ENCODE measurements around the gene MAPK11.

Gene MAPK11

DNA sequence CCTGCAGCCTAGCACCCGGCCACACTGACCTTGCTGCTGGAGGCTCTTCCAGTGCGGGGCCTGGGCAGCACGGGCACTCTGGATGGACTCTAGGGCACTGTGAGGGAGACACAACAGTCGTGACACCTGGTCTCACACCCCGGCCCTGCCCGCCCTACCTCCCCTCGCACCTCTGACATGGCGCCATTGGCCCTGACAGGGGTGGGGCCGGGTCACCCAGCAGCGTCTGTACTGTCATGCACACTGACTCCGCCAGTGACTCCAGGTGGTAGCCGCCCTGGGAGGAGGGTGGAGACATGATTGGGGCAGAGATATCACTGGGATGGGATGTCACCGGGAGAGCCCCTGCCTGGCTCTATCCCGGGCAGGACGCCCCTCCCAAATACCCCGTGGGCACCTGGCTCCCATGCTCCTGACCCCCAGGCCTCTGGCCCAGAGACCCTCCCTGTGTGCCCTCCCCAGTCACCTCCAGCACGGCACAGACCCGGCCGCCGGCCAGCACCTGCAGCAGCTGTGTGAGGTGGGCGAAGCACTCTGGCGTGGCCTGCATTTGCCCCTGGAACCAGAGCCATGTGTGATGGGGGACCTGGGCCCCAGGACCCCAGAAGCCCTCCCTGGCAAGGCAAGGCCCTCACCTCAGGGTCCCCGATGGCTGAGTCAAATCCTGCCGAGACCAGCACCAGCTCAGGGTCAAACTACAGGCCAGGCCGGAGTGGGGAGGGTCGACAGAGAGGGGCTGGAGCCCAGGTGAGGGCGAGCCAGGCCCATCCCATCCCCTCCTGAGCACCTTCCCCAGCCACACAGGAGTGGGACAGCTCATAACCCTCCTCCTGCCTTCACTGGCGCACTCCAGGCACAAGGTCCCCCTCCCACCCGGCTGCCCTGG is 21.7 kb downstream of the MAPK11 start:
- DNase-seq (ENCODE audit: low read depth, low spot score) = no peak

DNA sequence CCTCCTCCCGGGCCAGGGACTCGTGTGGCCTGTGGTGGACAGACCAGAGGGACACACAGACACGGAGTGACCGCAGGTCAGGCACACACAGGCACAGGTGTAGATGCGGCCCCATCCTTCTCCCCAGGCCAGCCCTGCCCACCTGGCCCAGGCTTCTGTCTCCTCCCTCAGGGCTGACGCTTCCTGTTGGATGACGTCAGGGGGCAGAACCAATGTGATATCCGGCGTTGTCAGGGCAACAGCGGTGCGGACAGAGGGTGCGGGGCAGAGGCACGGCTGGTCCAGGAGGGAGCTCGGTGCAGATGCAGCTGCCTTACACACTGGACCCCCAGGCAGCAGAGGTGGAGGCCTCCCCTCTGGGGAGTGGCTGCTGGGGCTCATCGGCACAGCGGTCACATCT is 22.4 kb downstream of the MAPK11 start:
- no peak for DNase-seq (ENCODE audit: low read depth, low spot score)

DNA sequence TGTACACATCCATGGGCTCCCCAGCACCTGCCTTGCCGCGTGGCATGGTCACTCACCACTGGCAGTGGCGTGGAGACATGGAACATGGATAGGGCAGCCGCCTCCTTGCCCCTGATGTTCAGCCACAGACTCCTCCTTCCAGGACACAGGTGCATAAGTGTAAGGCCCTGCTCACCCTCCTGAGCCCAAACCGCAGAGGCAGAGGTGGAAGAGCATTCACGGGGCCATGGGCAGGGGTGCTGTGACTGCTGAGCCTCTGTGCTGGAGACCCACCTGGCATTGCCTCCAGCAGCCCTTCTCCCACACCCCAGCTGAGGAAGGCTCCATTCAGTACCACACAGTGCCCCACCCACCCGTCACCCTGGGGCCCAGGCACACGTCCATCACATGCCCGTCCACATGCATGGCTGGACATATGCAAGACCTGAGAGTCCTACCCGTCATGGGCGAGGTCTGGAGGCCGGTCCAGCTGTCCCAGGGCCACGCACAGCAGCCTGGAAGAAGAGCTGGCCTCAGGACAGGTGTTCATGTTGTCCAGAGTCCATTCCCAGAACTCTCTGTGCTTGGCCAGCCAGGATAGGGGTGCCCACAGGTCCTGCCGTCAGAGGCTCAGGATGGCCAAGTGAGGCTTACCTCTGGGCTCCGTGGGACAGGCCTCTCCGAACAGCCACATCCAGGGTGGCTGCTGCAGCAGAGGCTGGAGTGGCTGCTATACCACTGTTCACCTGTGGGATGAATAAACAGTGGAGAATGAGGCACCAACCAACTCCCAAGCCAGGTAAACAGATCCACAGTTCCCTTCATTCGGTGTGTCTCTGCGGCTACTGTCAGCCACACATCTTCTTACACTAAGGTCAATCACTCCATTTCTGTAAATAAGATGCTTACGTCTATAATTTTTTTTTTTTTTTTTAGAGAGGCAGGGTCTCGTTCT is 23.7 kb downstream of the MAPK11 start:
- DNase-seq (ENCODE audit: low read depth, low spot score) = no peak

DNA sequence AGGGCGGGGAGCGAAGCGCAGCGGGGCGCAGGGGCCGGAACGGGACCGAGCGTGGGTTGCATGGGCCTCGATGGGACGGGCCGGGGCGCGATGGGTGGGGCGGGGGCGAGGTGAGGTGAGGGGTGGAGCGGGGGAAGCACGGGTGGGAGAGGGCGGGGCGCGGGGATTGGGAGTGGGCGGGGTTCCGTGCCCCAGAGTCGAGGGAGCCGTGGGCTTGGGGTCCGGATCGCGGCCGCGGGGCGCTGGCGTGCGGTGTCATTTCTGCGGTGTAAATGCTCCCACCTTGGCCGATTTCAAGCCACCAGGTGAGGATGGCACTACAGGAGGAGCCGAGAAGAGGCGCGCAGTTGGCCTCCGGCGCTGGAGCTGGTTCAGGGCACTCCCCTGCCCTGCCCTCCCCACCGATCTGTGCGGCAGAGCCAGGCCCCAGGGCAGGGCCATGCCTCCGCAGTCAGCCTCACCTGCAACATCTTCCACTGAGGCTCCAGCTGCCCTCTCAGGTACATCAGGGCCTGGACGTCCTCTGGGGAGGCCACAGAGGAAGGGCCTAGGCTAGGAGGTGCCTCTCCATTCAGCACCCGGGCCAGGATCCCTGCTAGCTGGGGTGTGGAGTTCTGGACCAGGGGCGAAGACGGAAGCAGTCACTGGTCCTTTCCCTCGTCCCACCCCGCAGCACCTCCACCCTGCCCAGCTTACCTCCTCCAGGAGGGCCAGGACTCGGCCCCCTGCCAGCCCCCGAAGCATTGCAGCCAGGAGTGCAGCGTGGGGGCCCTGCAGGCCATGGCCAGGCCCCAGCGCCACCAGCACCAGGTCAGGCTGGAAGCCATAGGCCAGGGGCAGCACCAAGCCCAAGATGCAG is 24.7 kb downstream of the MAPK11 start:
- no peak for DNase-seq (ENCODE audit: low read depth, low spot score)

DNA sequence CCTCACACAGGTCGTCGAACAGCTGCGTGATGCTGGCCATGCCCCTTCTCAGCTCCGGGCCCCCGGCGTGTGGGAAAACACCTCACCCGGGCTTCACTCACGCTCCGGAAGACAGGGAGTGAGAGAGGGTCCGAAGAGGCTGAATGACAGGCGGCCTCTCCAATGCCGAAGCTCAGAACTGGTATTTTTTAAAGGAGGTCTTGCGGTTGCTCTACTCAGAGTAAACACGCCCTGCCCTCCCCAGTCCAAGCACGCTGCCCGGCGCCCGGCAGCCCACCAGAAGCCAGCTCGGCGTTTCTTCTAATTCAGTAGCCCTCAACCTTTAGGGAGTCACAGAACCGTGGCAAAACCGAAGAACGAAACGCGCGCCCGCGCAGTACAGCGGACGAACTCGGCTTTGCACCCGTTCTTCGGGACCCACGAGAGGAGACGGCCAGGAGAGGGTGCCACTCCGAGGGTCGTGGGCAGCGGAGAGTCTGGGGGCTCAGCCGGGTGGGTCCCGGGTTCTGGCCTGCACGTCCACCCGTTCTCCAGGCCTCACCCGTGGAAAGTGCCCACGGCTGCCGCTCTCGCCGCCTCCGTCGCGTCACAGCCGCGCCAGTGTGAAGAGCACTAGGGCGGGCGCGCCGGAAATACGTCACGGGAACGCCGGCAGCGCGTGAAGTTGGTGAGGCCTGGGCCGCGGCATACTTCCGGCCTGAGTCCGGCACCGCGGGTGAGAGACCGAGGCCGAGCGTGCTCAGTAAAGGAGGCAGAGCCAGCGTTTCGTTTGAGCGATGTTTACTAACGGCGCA is 25.6 kb downstream of the MAPK11 start, which contains the start of gene TUBGCP6:
Gene TUBGCP6 (minus strand): TSS at position 604 of the 794 bp plus-strand sequence. CDS start 564 bp downstream, at position 40.
- no peak for DNase-seq (ENCODE audit: low read depth, low spot score)

DNA sequence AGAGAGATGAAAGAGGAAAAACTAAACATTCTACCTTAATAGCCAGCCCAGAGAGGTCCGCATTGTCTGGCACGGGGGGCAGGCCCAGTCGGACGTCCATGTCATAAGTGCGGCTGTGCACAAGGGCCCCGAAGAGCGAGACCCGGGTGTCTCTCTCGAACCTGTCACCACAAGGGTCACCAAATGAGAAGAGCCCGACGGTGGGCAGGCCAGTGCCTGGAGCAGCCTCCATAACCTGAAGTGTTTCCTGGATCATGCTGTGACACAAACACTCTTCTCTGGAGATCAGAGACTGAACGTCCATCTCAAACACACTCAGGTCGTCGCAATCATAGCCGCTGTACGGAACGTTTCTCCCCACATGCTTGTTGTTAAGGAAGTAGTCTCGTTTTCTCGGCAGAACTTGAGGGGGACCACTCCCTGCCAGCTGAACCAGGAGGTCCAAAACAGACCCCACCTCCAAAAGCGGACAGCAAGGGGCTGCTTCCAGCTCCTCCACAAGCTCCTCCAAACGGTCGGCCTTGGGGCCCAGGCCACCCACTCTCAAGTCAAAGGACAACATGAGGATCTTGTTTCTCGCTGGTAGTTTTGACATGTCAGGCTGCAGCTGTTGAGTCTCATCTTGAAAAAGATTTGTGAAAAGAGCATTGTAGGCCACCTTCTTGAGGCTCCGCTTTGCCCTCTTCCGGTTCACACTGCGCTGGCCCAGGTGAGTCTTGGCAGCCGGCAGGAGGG is 26.3 kb downstream of the MAPK11 start:
- DNase-seq (ENCODE audit: low read depth, low spot score) = no peak

DNA sequence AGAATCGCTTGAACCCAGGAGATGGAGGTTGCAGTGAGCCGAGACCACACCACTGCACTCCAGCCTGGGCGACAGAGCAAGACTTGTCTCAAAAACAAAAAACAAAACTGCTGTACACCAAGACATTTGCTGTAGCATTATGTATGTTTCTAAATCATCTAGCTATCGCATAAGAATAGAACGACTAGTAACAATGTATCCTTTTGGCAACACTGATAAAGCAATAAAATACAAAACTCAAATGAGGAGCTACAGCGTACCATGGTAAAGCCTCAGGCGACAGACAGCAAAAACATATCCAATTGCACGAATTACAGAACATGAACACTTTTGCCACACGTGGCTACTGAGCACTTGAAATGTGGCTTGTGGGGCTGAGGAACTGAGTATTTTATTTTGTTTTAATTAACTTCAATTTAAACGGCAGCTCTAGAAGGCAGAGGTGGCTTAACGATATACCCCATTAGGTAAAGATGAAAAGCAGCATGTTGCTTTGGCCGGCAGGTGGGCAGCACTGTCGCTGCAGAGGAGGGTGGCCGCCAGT is 27.7 kb downstream of the MAPK11 start:
- DNase-seq (ENCODE audit: low read depth, low spot score) = no peak

DNA sequence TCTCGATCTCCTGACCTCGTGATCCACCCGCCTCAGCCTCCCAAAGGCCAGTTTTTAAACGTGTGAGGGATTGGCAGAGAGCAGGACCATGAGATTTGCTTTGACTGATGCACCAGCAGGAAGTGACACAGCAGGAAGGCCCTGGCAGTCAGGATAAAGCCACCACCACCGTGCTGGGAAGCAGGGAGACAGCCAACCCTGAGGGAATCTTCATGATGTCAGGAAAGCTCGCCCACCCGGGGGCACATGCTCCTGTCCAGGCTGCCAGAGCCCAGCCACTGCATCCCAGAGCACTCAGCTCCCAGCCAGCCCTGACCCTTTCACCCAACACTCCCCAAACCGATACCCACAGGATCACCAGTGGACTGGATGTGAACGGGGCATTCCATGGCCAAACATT is 31.4 kb downstream of the MAPK11 start:
- DNase-seq (ENCODE audit: low read depth, low spot score) = no peak

DNA sequence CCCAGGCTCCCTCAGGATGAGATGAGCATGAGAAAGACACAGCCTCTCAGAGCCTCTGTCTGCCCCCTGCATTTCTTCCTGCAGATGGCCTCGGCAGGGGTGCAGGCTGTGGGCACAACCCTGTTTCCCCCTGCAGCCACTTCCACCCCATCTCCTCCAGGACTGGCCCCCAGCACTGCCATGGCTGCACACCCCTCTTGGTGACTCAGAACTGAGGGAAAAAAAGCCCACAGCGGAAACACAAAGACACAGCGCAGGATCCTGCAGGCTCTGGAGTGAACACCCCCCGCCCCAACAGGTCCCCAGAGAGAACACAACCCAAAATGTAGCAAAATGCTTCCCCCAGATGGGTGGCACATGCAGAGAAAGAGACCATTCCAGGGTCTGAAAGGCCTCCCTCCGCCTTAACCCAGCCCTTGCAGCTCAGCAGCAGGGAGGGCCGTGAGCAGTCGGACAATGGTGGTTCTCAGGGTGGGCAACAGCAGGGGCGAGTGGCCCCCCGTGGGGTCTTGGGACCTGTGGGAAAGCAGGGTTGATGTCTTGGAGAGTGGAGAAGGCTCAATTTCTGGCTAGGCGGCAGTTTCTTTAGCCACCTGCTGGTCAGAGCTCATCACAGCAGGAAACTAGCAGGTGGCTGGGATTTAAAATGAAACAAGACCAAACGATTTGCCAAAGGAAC is 33.3 kb downstream of the MAPK11 start:
- DNase-seq (ENCODE audit: low read depth, low spot score) = no peak

DNA sequence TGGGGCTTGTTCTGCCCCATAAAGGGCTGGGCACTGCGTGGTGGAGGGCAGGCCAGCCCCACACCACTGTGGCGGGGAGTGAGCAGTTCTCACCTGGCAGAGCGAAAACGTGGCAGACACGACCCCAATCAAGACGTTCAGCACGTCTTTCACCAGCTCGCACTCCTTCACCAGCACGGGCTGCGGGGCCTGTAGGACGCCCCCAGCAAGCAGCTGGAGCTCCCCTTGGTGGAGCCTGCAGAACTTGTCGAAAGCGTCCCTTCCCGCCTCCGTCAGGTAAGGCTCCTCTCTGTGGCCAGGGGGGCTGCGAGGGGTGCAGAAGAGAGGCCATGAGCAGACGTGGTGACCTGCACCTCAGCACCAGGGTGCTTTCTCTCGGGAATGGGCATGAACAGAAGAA is 37.0 kb downstream of the MAPK11 start:
- no peak for DNase-seq (ENCODE audit: low read depth, low spot score)

DNA sequence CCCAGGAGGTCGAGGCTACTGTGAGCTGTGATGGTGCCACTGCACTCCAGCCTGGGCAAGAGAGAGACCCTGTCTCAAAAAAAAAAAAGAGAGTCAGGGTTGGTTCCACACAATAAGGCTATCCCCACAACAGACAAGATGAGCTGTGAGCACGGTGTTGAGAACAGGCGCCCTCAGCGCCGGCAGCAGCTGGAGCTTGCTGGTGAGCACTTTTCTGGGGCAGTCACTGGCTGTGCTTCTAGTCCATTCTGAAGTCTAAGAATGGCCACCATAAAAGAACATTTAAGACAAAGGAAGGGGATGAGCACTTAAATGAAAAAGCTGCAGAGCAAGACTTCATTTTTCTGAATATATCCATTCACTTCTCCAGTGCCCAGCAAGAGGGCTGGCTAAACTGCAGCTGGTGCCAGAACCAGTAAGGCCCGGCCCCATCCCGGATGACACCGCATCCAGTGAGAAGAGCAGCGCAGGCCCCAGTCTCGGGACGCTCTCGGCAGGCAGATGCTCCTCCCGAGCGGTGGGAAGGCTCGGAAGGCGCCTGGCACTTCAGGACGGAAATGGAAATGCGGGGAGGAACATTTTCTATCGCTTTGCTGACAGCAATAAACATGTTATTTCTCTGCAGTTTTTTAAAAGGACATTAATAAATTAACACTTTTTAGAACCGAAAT is 37.6 kb downstream of the MAPK11 start:
- DNase-seq (ENCODE audit: low read depth, low spot score) = no peak

DNA sequence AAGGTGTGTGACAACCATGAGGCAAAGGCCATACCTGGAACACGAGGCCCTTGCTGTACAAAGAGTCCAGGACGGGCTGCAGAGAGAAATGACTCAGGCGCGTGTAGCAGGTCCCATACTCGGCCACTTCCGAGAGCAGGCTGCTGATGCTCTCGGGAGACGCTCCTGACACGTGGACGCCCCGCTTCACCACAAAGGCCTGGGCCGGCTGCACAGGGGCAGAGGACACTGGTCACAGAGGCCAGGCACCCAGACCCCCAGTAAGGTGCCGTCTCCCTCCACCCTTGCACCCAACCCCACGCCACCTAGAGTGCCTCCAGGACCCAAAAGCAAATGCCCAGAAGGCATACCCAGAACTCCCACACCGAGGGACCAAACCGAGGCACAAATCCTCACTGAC is 40.8 kb downstream of the MAPK11 start:
- DNase-seq (ENCODE audit: low read depth, low spot score) = no peak

DNA sequence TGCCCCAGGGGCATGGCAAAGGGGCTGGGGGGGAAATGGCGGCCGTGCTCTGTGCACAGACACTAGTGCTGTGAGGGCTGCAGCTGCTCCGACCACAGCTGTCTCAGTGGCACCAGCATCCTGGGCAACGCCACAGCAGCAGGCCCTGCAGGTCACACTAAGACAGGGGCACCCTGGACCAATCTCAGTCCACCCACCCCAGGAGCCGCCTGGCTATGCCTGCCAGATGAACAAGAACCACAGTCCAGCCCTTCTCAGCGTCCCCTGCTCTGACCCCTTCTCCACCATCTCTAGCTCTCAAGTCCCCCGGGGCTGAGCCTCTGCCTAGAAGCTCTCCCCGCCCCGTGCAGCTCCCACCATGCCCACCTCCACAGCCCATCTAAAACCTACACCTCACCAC is 41.8 kb downstream of the MAPK11 start:
- DNase-seq (ENCODE audit: low read depth, low spot score) = no peak

DNA sequence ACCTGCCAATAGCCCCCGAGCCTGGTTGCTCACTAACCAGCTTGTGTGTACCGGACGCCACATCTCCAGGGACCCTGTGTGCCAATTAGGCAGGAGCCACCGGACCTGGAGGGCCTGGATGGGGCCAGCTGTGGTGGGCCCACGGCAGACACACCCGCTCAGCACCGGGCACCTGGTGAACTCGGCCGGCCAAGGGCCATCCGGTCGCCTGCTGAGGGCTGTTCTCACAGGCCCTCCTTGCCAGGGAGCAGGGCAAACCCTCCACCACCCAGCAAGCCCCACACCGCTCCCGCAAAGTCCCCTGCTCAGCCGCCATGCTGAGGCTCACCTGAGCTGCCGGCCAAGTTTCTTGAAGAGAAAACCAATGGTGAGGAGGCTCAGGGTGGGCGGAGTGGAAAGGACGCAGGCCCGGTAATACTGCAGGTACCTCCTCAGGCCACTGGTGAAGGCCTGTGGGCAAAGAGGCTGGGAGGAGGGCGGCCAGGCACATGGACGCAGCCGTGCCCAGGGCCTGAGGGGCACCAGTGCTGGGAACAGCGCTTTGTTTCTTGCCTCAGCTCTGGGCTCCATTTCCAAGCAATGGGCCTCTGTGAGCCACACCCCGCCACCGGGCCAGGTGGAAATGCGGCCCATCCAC is 42.5 kb downstream of the MAPK11 start:
- no peak for DNase-seq (ENCODE audit: low read depth, low spot score)

DNA sequence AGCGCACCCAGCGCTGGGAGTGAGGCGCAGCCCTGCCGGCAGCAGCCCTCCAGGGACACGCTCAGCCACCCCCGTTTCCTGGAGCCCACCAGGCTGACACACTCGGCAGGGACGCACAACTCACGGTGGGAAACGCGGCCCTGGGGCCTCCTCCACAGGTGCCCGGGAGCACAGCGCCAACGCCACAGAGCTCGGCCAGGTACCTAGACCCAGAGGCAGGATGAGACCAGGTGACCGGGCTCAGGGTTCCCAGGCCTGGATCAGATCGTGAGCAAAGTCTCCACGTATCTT is 43.4 kb downstream of the MAPK11 start:
- DNase-seq (ENCODE audit: low read depth, low spot score) = no peak

DNA sequence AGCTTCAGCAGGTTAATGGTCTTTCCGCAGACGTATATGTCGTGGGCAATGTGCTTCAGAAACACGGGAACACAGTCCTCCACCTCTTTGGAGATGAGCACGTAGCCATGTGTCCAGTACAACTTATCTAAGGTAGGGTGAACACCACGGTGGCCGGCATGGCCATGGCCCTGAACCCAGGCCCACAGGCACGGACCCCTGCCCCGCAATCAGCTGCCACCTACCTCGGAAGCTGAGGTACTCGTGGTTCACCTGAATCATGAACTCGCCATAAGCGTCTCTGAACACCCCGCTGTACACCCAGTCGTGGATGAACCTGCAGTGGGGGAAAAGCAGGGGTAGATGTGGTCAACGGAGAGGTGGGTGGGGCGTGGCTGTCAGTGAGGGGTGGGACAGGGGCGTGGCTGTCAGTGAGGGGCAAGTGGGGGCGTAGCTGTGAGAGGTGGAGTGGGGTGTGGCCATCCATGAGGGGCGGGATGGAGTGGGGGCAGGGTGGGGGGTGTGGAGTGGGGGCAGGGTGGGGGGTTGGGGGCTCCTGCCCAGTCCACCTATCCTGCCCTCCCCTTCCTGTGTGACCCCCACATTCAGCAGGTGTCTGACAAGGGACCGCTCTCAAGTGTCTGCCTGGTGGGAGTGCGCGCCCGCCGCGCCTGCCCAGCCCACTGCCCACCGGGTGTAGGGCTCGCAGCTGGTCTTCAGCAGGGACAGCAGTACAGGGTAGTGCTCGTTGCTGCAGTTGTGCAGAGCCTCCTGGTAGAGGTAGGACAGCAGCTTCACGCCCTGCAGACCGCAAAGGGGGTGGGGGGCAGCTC is 43.9 kb downstream of the MAPK11 start:
- no peak for DNase-seq (ENCODE audit: low read depth, low spot score)

DNA sequence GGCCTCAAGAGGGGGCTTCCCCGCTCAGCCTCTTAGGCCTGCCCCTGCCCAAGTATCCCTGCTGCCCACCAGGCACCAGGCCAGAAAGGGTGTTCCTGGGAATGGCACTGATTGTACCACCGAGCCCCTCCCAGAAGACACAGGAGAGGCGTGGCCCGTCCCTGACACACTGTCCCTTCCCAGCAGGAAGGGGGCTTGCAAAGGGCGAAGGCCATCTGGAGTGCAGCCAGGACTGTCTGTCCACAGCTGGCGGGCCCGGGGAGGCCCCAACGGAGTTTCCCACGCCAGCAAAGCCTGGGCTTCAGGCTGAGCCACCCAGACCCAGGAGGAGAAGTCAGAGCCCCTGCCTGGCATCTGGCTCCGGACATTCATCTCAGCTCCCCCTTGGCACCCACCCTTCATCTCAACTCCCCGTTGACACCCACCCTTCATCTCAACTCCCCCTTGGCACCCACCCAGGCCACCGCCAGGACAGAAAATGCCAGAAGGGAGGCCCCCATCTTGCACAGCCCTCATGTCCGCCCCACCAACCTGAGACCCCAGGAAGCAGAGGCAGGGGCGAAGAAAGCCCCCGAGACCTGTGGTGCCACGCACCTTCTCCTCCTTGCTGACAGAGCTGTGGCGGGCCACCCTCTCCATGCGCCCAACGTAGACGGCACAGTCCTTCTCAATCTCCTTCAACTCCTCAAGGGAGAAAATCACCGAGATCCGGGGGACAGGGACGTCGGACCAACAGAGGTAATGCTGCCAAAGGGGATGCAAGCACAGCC is 44.8 kb downstream of the MAPK11 start:
- no peak for DNase-seq (ENCODE audit: low read depth, low spot score)

Data from iPS DF 19.7 (cell line).